ENCODE data around the gene ZBTB38.
A peak's percentile ranks its signal among the peaks of the same experiment; 100 is the strongest.

The ZBTB38 gene

DNA sequence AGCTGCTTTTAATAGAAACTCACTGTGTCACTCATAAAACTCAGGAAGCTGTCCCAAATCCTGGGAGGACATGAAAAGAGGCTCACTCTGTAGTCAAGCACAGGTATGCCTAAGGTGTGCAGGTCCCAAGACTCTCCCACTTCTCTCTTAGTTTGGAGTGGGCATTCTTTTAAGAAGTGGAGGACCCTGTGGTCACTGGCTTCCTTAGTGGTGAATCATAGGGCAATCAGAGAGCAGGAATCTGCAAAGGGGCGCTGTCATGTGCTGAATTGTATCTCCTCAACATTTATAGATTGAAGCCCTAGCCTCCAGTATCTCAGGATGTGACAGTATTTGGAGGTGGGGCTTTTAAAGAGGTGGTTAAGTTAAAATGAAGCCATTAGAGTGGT is 47.2 kb upstream of the ZBTB38 start:
- Histone ChIP-seq H3K27ac (replicated peaks) (no peak overlapping the region), H3K4me3 (replicated peaks; ENCODE audit: insufficient read depth, low read length) (no peak overlapping the region), H3K27me3 (ENCODE audit: insufficient read depth, poor library complexity, severe bottlenecking) (no peaks in the 10 kb centered on the region)
- TF ChIP-seq CTCF (IDR thresholded peaks at IDR 0.05; ENCODE audit: insufficient read depth, low read length), result no peak
- TF ChIP-seq, protein P1, sequence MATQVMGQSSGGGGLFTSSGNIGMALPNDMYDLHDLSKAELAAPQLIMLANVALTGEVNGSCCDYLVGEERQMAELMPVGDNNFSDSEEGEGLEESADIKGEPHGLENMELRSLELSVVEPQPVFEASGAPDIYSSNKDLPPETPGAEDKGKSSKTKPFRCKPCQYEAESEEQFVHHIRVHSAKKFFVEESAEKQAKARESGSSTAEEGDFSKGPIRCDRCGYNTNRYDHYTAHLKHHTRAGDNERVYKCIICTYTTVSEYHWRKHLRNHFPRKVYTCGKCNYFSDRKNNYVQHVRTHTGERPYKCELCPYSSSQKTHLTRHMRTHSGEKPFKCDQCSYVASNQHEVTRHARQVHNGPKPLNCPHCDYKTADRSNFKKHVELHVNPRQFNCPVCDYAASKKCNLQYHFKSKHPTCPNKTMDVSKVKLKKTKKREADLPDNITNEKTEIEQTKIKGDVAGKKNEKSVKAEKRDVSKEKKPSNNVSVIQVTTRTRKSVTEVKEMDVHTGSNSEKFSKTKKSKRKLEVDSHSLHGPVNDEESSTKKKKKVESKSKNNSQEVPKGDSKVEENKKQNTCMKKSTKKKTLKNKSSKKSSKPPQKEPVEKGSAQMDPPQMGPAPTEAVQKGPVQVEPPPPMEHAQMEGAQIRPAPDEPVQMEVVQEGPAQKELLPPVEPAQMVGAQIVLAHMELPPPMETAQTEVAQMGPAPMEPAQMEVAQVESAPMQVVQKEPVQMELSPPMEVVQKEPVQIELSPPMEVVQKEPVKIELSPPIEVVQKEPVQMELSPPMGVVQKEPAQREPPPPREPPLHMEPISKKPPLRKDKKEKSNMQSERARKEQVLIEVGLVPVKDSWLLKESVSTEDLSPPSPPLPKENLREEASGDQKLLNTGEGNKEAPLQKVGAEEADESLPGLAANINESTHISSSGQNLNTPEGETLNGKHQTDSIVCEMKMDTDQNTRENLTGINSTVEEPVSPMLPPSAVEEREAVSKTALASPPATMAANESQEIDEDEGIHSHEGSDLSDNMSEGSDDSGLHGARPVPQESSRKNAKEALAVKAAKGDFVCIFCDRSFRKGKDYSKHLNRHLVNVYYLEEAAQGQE (IDR thresholded peaks at IDR 0.05; ENCODE audit: insufficient replicate concordance, low read depth), result no peak
- no peak for TF ChIP-seq SPI1 (IDR thresholded peaks at IDR 0.05; ENCODE audit: borderline replicate concordance, low read depth)
- TF ChIP-seq GABPA (IDR thresholded peaks at IDR 0.05; ENCODE audit: low read depth), result no peak
- no peak for TF ChIP-seq POLR2AphosphoS5 (IDR thresholded peaks at IDR 0.05; ENCODE audit: low read depth)
- no peak for DNase-seq (ENCODE audit: low read depth in 1 of 2, low spot score in 1 of 2)

DNA sequence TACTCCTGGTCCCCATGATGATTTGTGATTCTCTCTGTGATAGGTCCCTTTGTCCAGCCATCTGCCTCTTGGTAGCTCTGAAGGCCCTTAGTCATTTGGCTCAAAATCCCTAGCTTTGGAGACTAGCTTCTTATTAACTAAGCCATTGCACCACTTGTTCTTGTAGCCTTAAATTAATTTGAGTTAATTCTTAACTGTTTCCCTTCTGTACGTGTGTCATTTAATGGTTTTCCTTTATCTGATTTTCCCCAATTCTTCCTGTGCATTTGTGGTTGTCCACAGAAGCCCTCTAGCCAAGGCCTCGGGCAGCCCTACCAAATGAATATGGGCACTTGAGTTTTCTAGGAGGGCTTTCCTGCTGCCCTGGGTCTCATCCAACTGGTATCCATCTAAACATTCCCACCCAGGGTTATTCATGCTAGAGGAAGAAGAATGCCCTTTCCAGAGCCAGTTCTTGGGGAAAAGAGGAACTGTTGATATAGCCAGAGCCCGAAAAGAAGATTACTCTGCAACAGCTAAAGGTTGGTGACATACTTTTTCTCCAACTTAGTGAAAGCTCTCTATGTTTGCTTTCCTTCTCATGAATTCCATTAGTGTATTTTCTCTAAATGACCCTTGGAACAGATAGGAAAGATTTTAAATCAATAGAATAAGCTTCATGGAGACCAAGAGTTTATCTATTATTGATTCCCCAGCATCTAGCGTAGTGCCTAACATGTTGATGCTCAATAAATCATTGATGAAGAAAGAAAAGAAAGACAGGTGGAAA is 44.2 kb upstream of the ZBTB38 start:
- H3K4me3 ChIP-seq (replicated peaks; ENCODE audit: insufficient read depth, low read length), result no peak overlapping the region
- TF ChIP-seq SPI1 (IDR thresholded peaks at IDR 0.05; ENCODE audit: borderline replicate concordance, low read depth) (peak; percentile 50; the same call in 1 of the 2 replicates), POLR2AphosphoS5 (IDR thresholded peaks at IDR 0.05; ENCODE audit: low read depth) (no peak)
- H3K27ac ChIP-seq (replicated peaks), result no peak overlapping the region
- no peaks in the 10 kb centered on the region for H3K27me3 ChIP-seq (ENCODE audit: insufficient read depth, poor library complexity, severe bottlenecking)
- DNase-seq (ENCODE audit: low read depth in 1 of 2, low spot score in 1 of 2), result no peak

GRCh38 chr3:141326123-141326522 is 42.2 kb upstream of the ZBTB38 start:
- Histone ChIP-seq H3K27ac (replicated peaks) (no peak overlapping the region), H3K4me3 (replicated peaks; ENCODE audit: insufficient read depth, low read length) (no peak overlapping the region), H3K27me3 (ENCODE audit: insufficient read depth, poor library complexity, severe bottlenecking) (no peaks in the 10 kb centered on the region)
- TF ChIP-seq GABPA (IDR thresholded peaks at IDR 0.05; ENCODE audit: low read depth) (no peak), CTCF (IDR thresholded peaks at IDR 0.05; ENCODE audit: insufficient read depth, low read length) (no peak), SPI1 (IDR thresholded peaks at IDR 0.05; ENCODE audit: borderline replicate concordance, low read depth) (no peak), POLR2AphosphoS5 (IDR thresholded peaks at IDR 0.05; ENCODE audit: low read depth) (no peak)
- TF ChIP-seq, protein P1 (IDR thresholded peaks at IDR 0.05; ENCODE audit: insufficient replicate concordance, low read depth), result no peak
- DNase-seq (ENCODE audit: low read depth in 1 of 2, low spot score in 1 of 2), result no peak

DNA sequence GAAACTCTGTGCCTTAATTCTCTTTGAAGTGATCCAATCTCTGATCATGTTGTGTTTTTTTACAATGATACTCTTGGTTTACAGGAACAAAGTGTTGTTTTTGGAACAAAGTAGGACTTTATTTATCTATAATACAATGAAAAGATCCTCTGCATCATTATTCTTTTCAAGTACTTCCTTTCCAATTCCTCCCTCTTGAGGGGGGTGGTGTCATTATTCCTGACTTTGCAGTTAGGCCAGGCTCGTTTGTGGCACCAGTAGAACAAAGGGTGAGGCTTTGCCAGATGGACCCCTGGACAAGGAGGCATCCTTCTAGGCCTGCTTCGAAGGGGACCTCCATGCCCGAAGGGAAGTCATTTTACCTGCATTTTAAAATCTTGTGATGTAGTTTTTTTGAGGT is 41.7 kb upstream of the ZBTB38 start:
- Histone ChIP-seq H3K27me3 (ENCODE audit: insufficient read depth, poor library complexity, severe bottlenecking) (no peaks in the 10 kb centered on the region), H3K27ac (replicated peaks) (no peak overlapping the region), H3K4me3 (replicated peaks; ENCODE audit: insufficient read depth, low read length) (no peak overlapping the region)
- TF ChIP-seq CTCF (IDR thresholded peaks at IDR 0.05; ENCODE audit: insufficient read depth, low read length) (no peak), POLR2AphosphoS5 (IDR thresholded peaks at IDR 0.05; ENCODE audit: low read depth) (no peak), SPI1 (IDR thresholded peaks at IDR 0.05; ENCODE audit: borderline replicate concordance, low read depth) (no peak), GABPA (IDR thresholded peaks at IDR 0.05; ENCODE audit: low read depth) (no peak)
- TF ChIP-seq, protein P1 (IDR thresholded peaks at IDR 0.05; ENCODE audit: insufficient replicate concordance, low read depth), result no peak
- DNase-seq (ENCODE audit: low read depth in 1 of 2, low spot score in 1 of 2), result no peak
